ENCODE results near the gene PDE4D. TPM values are rescaled to one million over a fixed set of nuclear protein-coding genes. Genes with fewer than 3 reads are reported as not detected.
A peak's percentile ranks its signal among the peaks of the same experiment; 100 is the strongest.

The PDE4D gene
- total and polyA plus RNA-seq, 2 of the 4 experiments (the other 2 are of a cell fraction) = 1.4 to 7.9 TPM

DNA sequence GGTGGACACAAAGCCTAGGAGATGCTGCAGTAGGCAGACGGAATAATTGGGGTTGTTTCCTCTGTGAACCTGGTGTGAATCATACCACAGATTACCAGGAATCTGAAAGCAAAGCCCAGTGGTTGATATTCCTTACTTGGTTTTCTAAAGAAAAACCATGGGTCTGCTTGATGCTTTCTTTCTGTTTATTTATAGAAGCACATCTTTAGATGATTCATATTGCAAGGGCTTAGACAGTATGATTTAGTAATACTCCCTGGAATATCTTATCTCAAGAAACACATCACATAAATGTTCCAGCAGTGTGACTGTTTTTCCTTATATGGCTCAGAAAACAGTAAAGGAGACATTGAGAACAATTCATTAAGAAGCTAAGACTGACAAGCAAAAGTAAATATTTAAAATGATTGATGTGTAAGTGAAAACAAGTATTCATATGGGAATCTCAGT, 687.4 kb downstream of the PDE4D start:
- Histone ChIP-seq H2BK20ac (ENCODE audit: low read depth, low read length) (no peak overlapping the region), H2BK15ac (ENCODE audit: low read depth, low read length) (no peak overlapping the region), H3K14ac (replicated peaks; ENCODE audit: low read depth, low read length) (no peak overlapping the region), H3K23ac (ENCODE audit: low read depth, low read length) (no peak overlapping the region), H3K4ac (ENCODE audit: low read depth, low read length) (no peak overlapping the region), H3K27ac (ENCODE audit: insufficient read depth, low read length) (no peak overlapping the region), H4K8ac (ENCODE audit: low read depth in 2 of 2, low read length in 2 of 2) (no peak overlapping the region), H3K9ac (ENCODE audit: low read depth, low read length) (no peak overlapping the region), H3K9me1 (ENCODE audit: insufficient read depth, low read length) (no peaks in the 10 kb centered on the region), H3K4me2 (ENCODE audit: low read depth, low read length) (no peak overlapping the region), H3K4me1 (ENCODE audit: control insufficient read depth, insufficient read depth, low read length) (no peaks in the 10 kb centered on the region), H4K91ac (ENCODE audit: insufficient read depth, low read depth, low read length) (no peak overlapping the region), H2AK5ac (ENCODE audit: low read depth, low read length) (no peak overlapping the region), H2AFZ (replicated peaks; ENCODE audit: low read length, poor library complexity) (no peak overlapping the region), H3K18ac (ENCODE audit: low read depth, low read length) (no peak overlapping the region), H4K5ac (ENCODE audit: low read depth, low read length) (no peak overlapping the region), H2AK9ac (replicated peaks; ENCODE audit: low read depth, low read length, poor library complexity) (no peak overlapping the region), H2BK5ac (ENCODE audit: low read depth, low read length, poor library complexity, severe bottlenecking) (no peak overlapping the region), H2BK120ac (ENCODE audit: low read depth, low read length) (no peak overlapping the region), H3K27me3 (ENCODE audit: control insufficient read depth, insufficient read depth, low read length) (peaks cover 2% of the 10 kb centered on the region; the same call in 1 of the 2 replicates), H3K9me3 (ENCODE audit: control insufficient read depth, insufficient read depth, low read length) (no peaks in the 10 kb centered on the region), H3K56ac (ENCODE audit: extremely low read depth, insufficient read depth, low read length) (no peak overlapping the region), H3K36me3 (ENCODE audit: control insufficient read depth, insufficient read depth, low read length) (no peaks in the 10 kb centered on the region), H4K20me1 (ENCODE audit: insufficient read depth, low read length) (no peaks in the 10 kb centered on the region), H3K4me3 (ENCODE audit: insufficient read depth, low read depth, low read length) (no peak overlapping the region), H3K79me1 (ENCODE audit: low read depth in 1 of 2, low read length in 2 of 2) (no peaks in the 10 kb centered on the region)
- WGBS, 2 experiments (ENCODE audit: extremely low coverage in 2 of 2, insufficient read length in 1 of 2) = no CpG with 5 or more reads among the region's 1 CpG
- peak; percentile 70 for DNase-seq
- intact Hi-C loops (cut with micrococcal nuclease) (no loop called here), in situ Hi-C loops (cut with MboI; ENCODE audit: low sequenced_read_pairs) (no loop called here), dilution Hi-C loops (cut with HindIII; ENCODE audit: low sequenced_read_pairs, unreplicated experiment) (no loop called here)
- BruUV-seq (replicated peaks) = no TSS peak
- CTCF ChIA-PET = no interaction called here
- POLR2A ChIA-PET (ENCODE audit: unreplicated experiment) = no interaction called here
- peak; percentile 63 for ATAC-seq (ENCODE audit: low read depth)
- TF ChIP-seq MAFK (IDR thresholded peaks at IDR 0.05; ENCODE audit: low read depth, low read length) (no peak), MAZ (IDR thresholded peaks at IDR 0.05; ENCODE audit: borderline replicate concordance, low read depth, low read length) (no peak), RFX5 (IDR thresholded peaks at IDR 0.05; ENCODE audit: low read depth, low read length) (no peak), CHD1 (IDR thresholded peaks at IDR 0.05; ENCODE audit: low read depth, low read length) (no peak), CEBPB (IDR thresholded peaks at IDR 0.05; ENCODE audit: low read depth, low read length) (no peak), FOS (IDR thresholded peaks at IDR 0.05; ENCODE audit: low read depth, low read length) (no peak), RCOR1 (IDR thresholded peaks at IDR 0.05; ENCODE audit: insufficient replicate concordance, low read length) (no peak), NFE2L2 (IDR thresholded peaks at IDR 0.05; ENCODE audit: low read depth, low read length) (no peak), MXI1 (IDR thresholded peaks at IDR 0.05; ENCODE audit: borderline replicate concordance, low read depth, low read length) (no peak), RAD21 (IDR thresholded peaks at IDR 0.05; ENCODE audit: low read length) (no peak), BHLHE40 (IDR thresholded peaks at IDR 0.05; ENCODE audit: low read depth, low read length) (no peak), SMC3 (IDR thresholded peaks at IDR 0.05; ENCODE audit: low read depth, low read length) (no peak), POLR2A (IDR thresholded peaks at IDR 0.05; ENCODE audit: low read depth, low read length) (no peak)
- TF ChIP-seq, protein P1, sequence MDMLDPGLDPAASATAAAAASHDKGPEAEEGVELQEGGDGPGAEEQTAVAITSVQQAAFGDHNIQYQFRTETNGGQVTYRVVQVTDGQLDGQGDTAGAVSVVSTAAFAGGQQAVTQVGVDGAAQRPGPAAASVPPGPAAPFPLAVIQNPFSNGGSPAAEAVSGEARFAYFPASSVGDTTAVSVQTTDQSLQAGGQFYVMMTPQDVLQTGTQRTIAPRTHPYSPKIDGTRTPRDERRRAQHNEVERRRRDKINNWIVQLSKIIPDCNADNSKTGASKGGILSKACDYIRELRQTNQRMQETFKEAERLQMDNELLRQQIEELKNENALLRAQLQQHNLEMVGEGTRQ (IDR thresholded peaks at IDR 0.05; ENCODE audit: low read depth, low read length) = no peak
- TF ChIP-seq, protein P2, sequence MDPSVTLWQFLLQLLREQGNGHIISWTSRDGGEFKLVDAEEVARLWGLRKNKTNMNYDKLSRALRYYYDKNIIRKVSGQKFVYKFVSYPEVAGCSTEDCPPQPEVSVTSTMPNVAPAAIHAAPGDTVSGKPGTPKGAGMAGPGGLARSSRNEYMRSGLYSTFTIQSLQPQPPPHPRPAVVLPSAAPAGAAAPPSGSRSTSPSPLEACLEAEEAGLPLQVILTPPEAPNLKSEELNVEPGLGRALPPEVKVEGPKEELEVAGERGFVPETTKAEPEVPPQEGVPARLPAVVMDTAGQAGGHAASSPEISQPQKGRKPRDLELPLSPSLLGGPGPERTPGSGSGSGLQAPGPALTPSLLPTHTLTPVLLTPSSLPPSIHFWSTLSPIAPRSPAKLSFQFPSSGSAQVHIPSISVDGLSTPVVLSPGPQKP (IDR thresholded peaks at IDR 0.05; ENCODE audit: borderline replicate concordance, low read depth, low read length) = no peak
- TF ChIP-seq, protein P3, sequence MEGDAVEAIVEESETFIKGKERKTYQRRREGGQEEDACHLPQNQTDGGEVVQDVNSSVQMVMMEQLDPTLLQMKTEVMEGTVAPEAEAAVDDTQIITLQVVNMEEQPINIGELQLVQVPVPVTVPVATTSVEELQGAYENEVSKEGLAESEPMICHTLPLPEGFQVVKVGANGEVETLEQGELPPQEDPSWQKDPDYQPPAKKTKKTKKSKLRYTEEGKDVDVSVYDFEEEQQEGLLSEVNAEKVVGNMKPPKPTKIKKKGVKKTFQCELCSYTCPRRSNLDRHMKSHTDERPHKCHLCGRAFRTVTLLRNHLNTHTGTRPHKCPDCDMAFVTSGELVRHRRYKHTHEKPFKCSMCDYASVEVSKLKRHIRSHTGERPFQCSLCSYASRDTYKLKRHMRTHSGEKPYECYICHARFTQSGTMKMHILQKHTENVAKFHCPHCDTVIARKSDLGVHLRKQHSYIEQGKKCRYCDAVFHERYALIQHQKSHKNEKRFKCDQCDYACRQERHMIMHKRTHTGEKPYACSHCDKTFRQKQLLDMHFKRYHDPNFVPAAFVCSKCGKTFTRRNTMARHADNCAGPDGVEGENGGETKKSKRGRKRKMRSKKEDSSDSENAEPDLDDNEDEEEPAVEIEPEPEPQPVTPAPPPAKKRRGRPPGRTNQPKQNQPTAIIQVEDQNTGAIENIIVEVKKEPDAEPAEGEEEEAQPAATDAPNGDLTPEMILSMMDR (conservative IDR thresholded peaks at IDR 0.05; ENCODE audit: low read depth, low read length) = no peak

Measured in IMR-90 (cell line).